ENCODE data around the gene RRP36.

RRP36 gene

DNA sequence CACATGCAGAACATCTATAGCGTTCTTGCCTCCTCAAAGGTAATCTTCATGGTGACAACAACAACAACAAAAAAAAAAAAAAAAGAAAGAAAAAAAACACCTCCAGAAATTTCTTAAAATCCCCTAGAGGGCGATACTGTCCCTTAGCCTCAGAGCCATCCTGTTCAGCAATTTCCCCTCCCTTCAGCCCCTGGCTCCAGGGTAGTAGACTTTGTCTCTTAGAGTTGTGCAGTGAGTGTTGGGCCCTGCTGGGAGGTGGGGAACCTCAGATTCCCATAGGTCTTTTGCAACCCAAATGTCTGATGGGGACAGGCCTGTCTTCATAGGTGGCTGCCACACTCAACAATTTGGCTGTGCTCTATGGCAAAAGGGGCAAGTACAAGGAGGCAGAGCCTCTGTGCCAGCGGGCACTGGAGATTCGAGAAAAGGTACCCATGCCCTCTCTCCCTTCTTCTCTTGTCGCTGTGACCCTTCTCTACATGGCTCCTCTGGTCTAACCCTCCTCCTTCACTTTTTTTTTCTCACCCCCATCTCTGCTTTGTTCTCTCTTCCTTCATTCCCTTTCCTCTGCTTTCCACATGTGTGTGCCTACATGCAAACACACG lies 48.7 kb downstream of the RRP36 start:
- DNase-seq (ENCODE audit: low read depth) = no peak

DNA sequence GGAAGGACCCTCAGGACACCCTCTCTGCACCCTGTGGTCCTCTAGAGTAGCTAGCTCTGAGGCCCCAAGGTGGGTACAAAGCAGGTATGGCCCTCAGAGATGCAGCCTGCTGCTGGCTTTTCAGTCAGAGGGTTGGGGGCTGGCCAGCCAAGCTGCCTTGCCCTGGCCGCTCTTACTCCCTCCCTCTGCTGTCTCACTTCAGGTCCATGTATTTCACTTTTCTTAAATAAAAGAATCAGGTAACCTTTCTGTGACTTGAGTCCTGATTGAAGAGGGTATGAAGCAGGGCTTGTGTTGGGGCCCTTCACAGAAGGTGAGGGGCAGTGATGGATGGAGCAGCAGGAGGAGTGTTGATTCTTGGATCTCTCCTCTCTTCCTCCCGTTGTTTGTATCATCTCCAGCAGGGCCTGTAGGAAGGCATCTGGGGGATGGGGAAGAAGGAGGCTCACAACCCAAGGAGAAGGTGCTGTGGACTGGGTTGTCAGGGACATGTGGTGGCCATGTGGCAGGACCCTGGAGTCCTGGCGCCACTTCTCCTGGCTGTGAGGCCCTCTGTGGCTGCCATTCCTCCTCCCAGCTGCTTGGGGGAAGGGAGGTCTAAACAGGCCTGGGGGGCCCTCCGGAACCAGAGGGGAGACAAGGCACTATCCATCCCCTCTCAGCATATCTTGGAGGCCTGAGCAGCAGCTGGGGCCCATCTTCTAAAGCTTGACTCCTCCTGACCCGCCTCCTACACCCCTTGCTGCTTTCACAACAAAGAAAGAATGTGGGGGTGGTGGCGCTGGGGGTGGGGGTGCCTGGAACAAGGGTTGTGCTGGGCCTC lies 53.6 kb downstream of the RRP36 start:
- no peak for DNase-seq (ENCODE audit: low read depth)

DNA sequence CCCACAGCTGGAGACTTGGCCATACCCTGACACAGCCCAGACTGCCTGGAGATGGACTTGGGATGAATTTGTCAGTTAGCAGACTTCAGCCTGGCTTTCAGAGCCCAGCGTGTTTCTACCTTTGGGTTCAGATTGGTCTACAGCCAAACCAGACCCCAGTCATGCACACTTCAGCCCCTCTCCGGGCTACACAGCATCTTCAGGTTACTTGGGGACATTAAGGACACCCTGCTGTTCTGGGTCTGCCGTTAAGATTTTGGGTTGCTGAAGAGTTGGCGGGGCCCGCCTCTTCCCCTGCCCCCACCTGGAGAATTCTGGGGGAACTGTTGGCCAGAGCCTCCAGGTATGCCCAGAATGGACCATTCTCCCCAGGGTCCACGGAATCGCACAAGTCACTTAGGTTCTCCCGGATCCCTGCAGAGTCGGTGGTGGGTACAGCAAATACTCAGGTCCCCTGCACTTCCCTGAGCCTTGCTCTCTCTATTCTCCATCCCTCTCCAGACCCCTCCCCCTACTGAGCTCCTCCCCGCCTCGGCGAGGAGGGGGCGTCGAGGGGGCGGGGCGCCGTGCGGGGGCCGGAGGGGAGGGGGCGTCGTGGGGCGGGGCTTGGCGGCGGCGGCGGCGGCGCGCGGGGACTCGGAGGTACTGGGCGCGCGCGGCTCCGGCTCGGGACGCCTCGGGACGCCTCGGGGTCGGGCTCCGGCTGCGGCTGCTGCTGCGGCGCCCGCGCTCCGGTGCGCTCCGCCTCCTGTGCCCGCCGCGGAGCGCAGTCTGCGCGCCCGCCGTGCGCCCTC lies 54.4 kb downstream of the RRP36 start, which contains the start of gene PTK7:
PTK7 (plus strand) TSS at position 645 of the 794 bp plus-strand sequence. CDS start 175 bp downstream, outside the sequence.
- no peak for DNase-seq (ENCODE audit: low read depth)

DNA sequence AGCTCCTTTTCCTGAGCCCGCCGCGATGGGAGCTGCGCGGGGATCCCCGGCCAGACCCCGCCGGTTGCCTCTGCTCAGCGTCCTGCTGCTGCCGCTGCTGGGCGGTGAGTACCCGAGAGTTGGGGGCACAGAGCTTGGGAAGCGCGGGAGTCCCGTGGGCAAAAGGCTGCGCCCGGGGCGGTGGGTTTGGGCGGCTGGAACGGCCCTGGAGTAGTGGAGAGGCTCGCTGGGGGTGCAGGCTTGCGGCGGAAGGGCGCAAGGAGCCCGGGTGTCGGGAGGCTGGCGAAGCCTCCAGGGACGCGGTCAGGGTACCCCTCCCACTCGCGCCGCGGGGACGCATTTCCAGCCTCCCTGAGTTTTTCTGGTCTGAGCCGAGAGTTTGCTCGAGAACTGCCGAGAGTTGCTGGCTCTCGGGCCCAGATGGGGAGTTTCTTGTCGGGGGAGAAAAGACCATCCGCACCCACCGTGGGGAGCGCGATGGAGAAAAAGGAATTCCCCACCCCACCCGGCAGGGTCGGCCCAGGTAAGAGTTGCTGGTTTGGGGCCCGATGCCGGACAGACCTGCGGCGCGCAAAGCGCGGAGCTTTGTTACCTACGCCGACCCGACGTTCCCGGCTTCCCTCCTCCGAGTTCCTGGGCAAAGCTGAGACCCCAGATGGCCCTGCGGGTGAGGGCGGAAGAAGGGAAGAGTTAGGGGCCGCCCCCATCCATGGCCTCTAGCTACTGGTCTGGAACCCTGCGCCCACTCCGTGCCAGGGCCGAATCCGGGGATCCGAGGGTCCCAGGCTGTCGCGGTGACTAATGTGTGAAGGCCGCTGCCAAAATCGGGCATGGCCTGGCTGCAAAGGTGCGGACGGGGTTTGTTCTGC lies 55.3 kb downstream of the RRP36 start:
- DNase-seq (ENCODE audit: low read depth) = no peak

DNA sequence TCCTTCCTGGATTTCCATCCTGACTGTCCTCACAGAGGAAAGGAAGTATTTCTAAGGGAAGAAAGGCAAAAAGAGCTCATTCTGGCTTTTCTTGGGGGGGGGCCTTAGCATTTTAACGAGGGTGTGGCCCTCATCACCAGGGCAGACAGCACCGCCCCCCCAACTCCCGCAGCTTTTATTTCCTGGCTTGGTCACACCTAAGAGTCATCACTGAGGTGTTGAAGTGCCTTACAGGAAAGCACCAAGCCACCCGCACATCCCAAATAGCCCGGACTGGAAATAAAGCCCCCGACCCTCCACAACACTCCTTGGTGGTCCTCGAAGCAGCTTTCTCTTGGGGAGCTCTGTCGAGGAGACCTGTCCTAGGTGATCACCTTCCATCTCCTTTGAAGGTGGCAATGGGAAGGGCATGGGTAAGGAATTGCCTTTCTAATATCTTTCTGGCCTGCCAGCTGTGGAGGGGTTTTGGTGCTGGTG lies 55.9 kb downstream of the RRP36 start:
- no peak for DNase-seq (ENCODE audit: low read depth)

DNA sequence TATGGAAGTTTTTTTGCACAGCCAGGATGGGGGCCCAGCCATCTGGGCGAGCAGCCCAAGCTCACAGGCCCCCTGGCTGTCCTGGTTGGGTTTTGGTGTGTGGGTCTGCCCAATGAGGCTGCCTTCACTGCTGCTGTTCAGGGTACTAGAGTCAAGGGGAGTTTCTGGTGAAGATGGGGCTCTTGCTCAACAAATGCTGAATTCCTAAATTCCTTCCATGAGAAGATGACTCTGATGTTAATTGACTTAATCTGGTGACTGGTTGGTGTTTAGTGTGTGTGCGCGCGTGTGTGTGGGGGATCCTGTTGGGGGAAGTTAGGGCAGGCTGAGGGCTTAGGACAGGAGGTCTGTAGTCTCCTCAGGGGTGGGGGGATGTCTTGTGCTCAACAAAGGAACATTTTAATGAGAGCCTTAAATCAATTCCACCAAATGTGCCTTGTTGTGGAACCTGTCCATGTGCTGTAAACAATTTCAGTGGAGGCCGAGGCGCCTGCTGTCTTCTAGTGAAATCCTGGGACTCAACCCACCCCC lies 56.6 kb downstream of the RRP36 start:
- DNase-seq (ENCODE audit: low read depth) = no peak

DNA sequence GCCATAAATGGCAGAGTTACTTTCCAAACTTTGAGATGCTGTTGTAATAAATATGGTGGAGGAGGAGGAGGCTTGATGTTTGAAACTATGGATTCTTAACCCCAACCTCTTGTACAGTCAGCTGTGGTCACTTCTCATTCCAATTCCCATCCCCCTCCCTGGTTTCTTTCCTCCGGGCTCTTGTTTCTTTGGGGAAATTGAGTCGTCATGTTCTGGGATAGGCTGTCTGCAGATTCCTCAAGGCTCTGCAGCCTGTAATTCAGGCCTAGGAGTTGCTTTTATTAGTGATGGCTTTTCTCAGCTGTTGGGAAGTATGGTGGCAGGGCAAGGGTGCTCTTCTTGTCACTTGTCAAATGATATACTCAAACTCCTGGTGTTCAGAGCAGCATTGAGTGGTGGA lies 57.3 kb downstream of the RRP36 start:
- no peak for DNase-seq (ENCODE audit: low read depth)

All from stimulated activated CD8-positive, alpha-beta memory T cell treated with anti-CD3 and anti-CD28 coated beads, Interleukin-15, amount 100 ng/mL, for 1 hour (primary cell).